Upper lobe of left lung (tissue), 6 donors: ENCODE measurements around the gene GPR3. TPM values are rescaled to one million over a fixed set of nuclear protein-coding genes. Genes with fewer than 3 reads are reported as not detected.
"Not testable (repeated sequence)": the region's sequence is repeated elsewhere in the genome, so short reads cannot be mapped to it uniquely, and the experiment has no call there.

Experiments used
- ATAC-seq, 2 donors: fragments of 200-7000 bp; cut with Tn5 transposase; one replicate each; pipeline ENCODE4 v1.9.1; 2022; ENCODE audit warnings: mild to moderate bottlenecking in 2 of 2, moderate library complexity in 2 of 2; ENCODE audit not compliant: low FRiP score in 2 of 2
- DNase-seq, 2 donors: peaks; one replicate each; pipeline ENCODE4 v3.0.0-alpha.2; 2019 to 2020
- H3K27ac ChIP-seq, 4 donors: fragments of 200-600 bp; sonication (generic); one replicate each; pipeline ENCODE4 v1.5.1; 2016 to 2019
- H3K27me3 ChIP-seq, 4 donors: fragments of 200-600 bp; sonication (generic); one replicate each; pipeline ENCODE4 v1.5.1; 2017 to 2019
- H3K36me3 ChIP-seq, 4 donors: fragments of 200-600 bp; sonication (generic); one replicate each; pipeline ENCODE4 v1.5.1; 2016 to 2019
- H3K4me1 ChIP-seq, 4 donors: fragments of 200-600 bp; sonication (generic); one replicate each; pipeline ENCODE4 v1.5.1; 2018 to 2019
- H3K4me3 ChIP-seq, 4 donors: fragments of 200-600 bp; sonication (generic); one replicate each; pipeline ENCODE4 v1.5.1; 2017 to 2019; ENCODE audit warnings: mild to moderate bottlenecking in 2 of 4, moderate library complexity in 1 of 4
- H3K9me3 ChIP-seq, 4 donors: fragments of 200-600 bp; sonication (generic); one replicate each; pipeline ENCODE4 v1.5.1; 2018 to 2019
- EP300 ChIP-seq, 4 donors: sonication (generic); formaldehyde crosslinking; IDR thresholded peaks; one replicate each; pipeline ENCODE4 v1.5.1; 2017; ENCODE audit warnings: antibody characterized with exemption in 4 of 4, control low read depth in 2 of 4
- POLR2A ChIP-seq, 4 donors: fragments of 450-650 bp; IDR thresholded peaks; one replicate each; pipeline ENCODE4 v1.5.1; 2016 to 2017; ENCODE audit warnings: antibody characterized with exemption in 4 of 4, mild to moderate bottlenecking in 2 of 4
- POLR2AphosphoS5 ChIP-seq, 2 donors: sonication (generic); formaldehyde crosslinking; IDR thresholded peaks; one replicate each; pipeline ENCODE4 v1.5.1; 2017; ENCODE audit warnings: antibody characterized with exemption in 2 of 2
- WGBS, 2 donors: methylation state at CpG; one replicate each; pipeline ENCODE4 v1.1.5; 2017 to 2018; 5-methylcytosine and 5-hydroxymethylcytosine counted together
- total RNA-seq, 6 donors: library from RNA; depleted of rRNA in 4 of 6; stranded (reverse); fragments of >200 nt in 4 of 6; gene quantifications; one replicate each; pipeline versions ENCODE4 v1.1.0 to v1.2.1, GENCODE V29; 2016 to 2021
- TF ChIP-seq, protein P1 (sequence below), 6 experiments: fragments of 450-650 bp in 4 of 6; fragments of 200-600 bp in 2 of 6; sonication (generic) in 2 of 6; IDR thresholded peaks; one replicate each; pipeline ENCODE4 v1.5.1; 2016 to 2019; ENCODE audit warnings: antibody characterized with exemption in 6 of 6
- donor health status: DM: no; HTN: no; CAD: no; lungs with moderate emphysema.
- donor health status: DM: no; HTN: yes; CAD: no; lungs with severe emphysema.

GPR3 gene
- total RNA-seq, 6 donors from 2014 or later: 0.39 to 1.6 (median 0.76) TPM; not detected in 1

DNA sequence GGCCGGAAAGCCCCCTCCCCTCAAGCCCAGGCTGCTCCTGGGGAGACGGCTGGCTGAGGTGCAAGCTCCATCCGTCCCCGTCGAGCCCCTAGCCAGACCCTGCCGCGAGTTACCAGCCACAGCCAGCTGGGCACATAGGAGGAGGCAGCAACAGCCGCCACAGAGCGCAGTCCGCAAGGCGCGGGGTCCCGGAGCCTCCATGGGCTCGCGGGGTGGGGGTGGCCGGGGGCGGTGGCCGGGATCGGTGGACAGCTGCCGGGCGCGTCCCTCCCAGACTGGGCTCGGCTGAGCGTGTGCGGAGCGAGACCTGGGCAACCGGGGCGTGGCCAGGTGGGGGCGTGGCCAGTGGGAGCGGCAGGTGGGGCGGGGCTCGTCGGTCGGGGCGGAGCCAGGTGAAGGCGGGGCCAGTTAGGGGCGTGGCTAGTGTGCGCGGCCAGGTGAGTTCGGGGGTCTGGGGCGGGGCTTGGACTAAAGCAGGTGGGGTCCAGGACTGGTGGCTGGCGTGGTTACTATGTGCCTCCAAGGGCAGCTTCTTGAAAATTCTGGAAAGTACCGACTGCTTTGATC lies 9.3 kb upstream of the GPR3 start, which contains the start of gene CD164L2:
Gene CD164L2 (minus strand): TSS at position 295 of the 567 bp plus-strand sequence. CDS start 94 bp downstream, at position 201.
- no peaks in the 10 kb centered on the region for H3K36me3 ChIP-seq
- TF ChIP-seq EP300 (IDR thresholded peaks at IDR 0.05): no peak
- no peak for TF ChIP-seq POLR2A (IDR thresholded peaks at IDR 0.05)
- TF ChIP-seq, protein P1, sequence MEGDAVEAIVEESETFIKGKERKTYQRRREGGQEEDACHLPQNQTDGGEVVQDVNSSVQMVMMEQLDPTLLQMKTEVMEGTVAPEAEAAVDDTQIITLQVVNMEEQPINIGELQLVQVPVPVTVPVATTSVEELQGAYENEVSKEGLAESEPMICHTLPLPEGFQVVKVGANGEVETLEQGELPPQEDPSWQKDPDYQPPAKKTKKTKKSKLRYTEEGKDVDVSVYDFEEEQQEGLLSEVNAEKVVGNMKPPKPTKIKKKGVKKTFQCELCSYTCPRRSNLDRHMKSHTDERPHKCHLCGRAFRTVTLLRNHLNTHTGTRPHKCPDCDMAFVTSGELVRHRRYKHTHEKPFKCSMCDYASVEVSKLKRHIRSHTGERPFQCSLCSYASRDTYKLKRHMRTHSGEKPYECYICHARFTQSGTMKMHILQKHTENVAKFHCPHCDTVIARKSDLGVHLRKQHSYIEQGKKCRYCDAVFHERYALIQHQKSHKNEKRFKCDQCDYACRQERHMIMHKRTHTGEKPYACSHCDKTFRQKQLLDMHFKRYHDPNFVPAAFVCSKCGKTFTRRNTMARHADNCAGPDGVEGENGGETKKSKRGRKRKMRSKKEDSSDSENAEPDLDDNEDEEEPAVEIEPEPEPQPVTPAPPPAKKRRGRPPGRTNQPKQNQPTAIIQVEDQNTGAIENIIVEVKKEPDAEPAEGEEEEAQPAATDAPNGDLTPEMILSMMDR (IDR thresholded peaks at IDR 0.05): no peak
- TF ChIP-seq POLR2AphosphoS5 (IDR thresholded peaks at IDR 0.05): peak in 1 of 2 donors; percentile 17
- peak within 1 kb of the TSS in 3 of 4 donors; percentile 35 to 41 (median 41) for H3K4me3 ChIP-seq
- ATAC-seq (peak; percentile 44 to 78), DNase-seq (peak; percentile 75 to 95)
- no peaks in the 10 kb centered on the region for H3K9me3 ChIP-seq
- H3K4me1 ChIP-seq: peaks cover 10 to 28% (median 21%) of the 10 kb centered on the region in 4 donors
- H3K27me3 ChIP-seq: no peaks in the 10 kb centered on the region
- no peak within 1 kb of the TSS for H3K27ac ChIP-seq
- 24 to 26% methylated on average over 9 to 20 of the region's 43 CpGs for WGBS, 2 donors

DNA sequence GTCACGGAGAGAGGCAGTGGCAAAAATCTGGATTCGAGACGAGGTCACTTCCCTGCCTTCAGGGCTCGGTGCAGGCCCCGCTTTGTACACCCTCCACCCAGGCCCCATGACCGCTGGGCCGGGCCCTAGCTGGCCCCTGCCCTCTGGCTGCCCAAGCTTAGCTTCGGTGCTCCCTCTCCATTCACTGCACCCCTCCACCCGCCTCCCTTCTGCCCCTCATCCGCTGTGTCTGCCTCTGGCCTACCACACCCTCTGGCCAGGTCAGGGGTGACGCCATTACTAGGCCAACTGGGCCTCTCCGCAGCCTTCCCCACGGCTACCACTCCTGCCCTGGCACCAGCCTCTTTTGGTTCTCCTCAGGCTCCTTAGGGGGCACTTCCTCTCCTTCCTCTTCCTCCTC lies 8.8 kb upstream of the GPR3 start:
- ATAC-seq (no peak), DNase-seq (peak in 1 of 2 donors; percentile 43)
- Histone ChIP-seq H3K4me3 (no peak overlapping the region), H3K4me1 (peaks cover 10 to 32% (median 25%) of the 10 kb centered on the region in 4 donors), H3K9me3 (no peaks in the 10 kb centered on the region), H3K27me3 (no peaks in the 10 kb centered on the region), H3K27ac (no peak overlapping the region), H3K36me3 (no peaks in the 10 kb centered on the region)
- WGBS, 2 donors: 89% methylated on average over 8 to 13 of the region's 13 CpGs
- TF ChIP-seq, protein P1 (IDR thresholded peaks at IDR 0.05): no peak
- no peak for TF ChIP-seq POLR2A (IDR thresholded peaks at IDR 0.05)
- no peak for TF ChIP-seq EP300 (IDR thresholded peaks at IDR 0.05)
- TF ChIP-seq POLR2AphosphoS5 (IDR thresholded peaks at IDR 0.05): no peak

DNA sequence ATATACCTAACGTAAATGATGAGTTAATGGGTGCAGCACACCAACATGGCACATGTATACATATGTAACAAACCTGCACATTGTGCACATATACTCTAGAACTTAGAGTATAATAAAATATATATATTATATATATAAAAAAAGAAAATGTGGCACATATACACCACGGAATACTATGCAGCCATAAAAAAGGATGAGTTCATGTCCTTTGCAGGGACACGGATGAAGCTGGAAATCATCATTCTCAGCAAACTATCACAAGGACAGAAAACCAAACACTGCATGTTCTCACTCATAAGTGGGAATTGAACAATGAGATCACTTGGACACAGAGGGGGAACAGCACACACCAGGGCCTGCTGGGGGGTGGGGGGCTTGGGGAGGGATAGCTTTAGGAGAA lies 7.6 kb upstream of the GPR3 start:
- not testable (repeated sequence) for H3K27ac ChIP-seq, H3K36me3 ChIP-seq, H3K9me3 ChIP-seq, H3K4me3 ChIP-seq, H3K27me3 ChIP-seq, ATAC-seq, DNase-seq
- 90 to 94% methylated on average over 3 of the region's 3 CpGs for WGBS, 2 donors
- H3K4me1 ChIP-seq: peaks cover 10 to 28% (median 23%) of the 10 kb centered on the region in 4 donors

DNA sequence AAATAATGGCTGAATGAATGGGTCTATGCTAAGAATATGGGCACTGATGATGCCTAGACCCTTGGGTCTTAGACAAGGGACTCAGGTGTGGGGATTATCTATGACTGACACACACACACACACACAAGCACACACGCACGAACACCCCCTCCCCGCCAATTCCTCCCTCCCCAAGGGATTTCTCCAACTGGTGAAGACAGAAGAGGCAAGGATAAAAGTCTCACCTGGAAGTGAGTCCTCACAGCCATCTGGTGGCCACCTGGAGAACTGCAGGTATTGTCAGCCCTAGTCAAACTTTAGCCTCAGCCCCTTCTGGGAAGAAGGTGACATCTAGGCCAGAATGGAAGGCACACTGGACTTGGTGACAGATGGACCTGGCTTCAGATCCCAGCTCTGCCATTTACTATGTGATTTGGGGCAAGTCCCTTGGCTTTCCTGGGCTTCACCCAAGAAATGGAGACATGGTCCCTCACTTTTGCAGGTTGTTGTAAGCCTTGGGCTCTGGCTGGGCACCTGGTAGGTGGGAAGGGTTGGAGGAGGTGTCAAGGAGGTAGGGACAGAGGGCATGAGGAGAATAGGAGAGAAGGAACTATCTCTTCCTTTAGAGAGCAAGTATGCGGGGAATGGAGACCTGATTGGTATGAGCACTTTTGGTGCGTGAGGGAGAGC lies 4.0 kb upstream of the GPR3 start:
- no peak overlapping the region for H3K4me3 ChIP-seq
- peak in 1 of 2 donors; percentile 83 for DNase-seq
- 40 to 50% methylated on average over 5 of the region's 5 CpGs for WGBS, 2 donors
- H3K27ac ChIP-seq: peak overlapping the region in 3 of 4 donors; percentile 46 to 88 (median 81)
- no peaks in the 10 kb centered on the region for H3K9me3 ChIP-seq
- no peaks in the 10 kb centered on the region for H3K36me3 ChIP-seq
- no peaks in the 10 kb centered on the region for H3K27me3 ChIP-seq
- ATAC-seq: peak in 1 of 2 donors; percentile 41
- peaks cover 22 to 31% (median 27%) of the 10 kb centered on the region in 4 donors for H3K4me1 ChIP-seq
- no peak for TF ChIP-seq POLR2AphosphoS5 (IDR thresholded peaks at IDR 0.05)
- TF ChIP-seq, protein P1 (IDR thresholded peaks at IDR 0.05): peak; percentile 81 to 92 (median 88)

DNA sequence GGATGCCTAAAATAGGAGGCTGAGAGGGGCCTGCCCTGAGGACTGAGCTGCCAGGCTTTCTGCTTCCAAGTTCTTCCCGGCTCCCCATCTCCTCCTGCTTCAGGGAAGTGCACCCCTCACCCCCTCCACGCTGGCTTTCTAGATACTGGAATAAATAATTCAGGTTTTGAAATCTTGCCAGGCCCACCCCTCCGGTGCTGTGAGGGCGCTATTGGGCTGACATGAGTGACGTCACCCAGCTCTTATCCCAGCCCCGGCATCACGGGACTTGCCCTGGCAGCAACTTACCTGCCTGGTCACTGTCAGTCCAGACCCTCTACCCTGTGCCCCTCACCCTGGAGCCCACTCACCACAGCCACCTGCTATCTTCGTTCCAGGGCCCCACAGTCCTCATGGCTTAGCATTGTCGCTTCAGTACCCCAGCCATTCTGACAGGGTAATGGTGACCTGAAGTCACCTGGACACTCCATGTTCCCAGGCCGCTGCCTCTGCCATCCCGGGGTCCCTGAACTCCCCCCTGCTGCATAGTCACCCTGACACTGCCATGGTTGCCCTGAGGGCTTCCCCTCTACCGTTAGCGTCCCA lies 819 bp upstream of the GPR3 start:
- peak in 1 of 2 donors; percentile 77 for DNase-seq
- H3K4me1 ChIP-seq: peaks cover 24 to 43% (median 31%) of the 10 kb centered on the region in 4 donors
- H3K27ac ChIP-seq: peak overlapping the region; percentile 73 to 88 (median 79)
- 13% methylated on average over 6 to 11 of the region's 13 CpGs for WGBS, 2 donors
- no peaks in the 10 kb centered on the region for H3K9me3 ChIP-seq
- H3K36me3 ChIP-seq: no peaks in the 10 kb centered on the region
- peak; percentile 5 to 10 for ATAC-seq
- H3K4me3 ChIP-seq: peak overlapping the region in 3 of 4 donors; percentile 43 to 56 (median 53)
- TF ChIP-seq EP300 (IDR thresholded peaks at IDR 0.05): peak in 1 of 4 donors; percentile 59
- TF ChIP-seq POLR2AphosphoS5 (IDR thresholded peaks at IDR 0.05): peak; percentile 64 to 71
- TF ChIP-seq POLR2A (IDR thresholded peaks at IDR 0.05): peak in 2 of 4 donors; percentile 13 to 32
- TF ChIP-seq, protein P1 (IDR thresholded peaks at IDR 0.05): no peak
- no peaks in the 10 kb centered on the region for H3K27me3 ChIP-seq
